B cell (primary cell): ENCODE results near the gene NOTCH1.

Experiments used
- CTCF ChIP-seq: fragments of 200-600 bp; IDR thresholded peaks from one replicate; pipeline ENCODE4 v1.8.0; 2022; ENCODE audit warnings: antibody characterized with exemption, mild to moderate bottlenecking
- EZH2 ChIP-seq: IDR thresholded peaks from 2 replicates; pipeline ENCODE4 v1.6.1; 2012; ENCODE audit warnings: borderline replicate concordance, low read depth, mild to moderate bottlenecking, moderate library complexity, low read length; ENCODE audit not compliant: insufficient read depth, poor library complexity, severe bottlenecking

DNA sequence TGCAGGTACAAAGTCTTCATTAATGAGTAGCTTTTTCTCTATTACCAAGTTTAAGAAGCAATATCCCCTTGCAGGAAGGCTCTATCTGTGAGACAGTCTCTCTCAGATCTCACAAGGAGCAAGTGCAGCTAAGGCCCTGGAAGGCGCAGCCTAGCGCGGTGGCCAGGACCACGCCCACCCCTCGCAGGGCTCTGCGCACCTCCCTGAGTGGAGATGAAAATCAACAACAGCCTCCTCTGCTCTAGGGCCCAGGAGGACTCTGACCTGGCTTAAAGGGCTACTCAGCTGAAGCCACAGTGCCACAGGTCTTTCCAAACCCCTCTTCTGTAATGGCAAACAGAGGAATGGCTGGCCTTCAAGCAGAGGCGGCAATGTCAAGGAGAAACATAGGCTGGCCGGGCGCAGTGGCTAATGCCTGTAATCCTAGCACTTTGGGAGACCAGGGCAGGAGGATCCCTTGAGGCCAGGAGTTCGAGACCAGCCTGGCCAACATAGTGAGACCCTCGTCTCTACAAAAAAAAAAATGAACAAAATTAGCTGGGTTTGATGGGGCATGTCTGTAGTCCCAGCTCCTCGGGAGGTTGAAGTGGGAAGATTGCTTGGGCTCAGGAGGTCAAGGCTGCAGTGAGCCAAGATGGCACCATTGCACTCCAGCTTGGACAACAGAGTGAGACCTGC lies 74.9 kb downstream of the NOTCH1 start:
- TF ChIP-seq CTCF (no peak), EZH2 (no peak)
